Mucosa of descending colon (tissue), 3 donors: ENCODE results near the gene KLK11. TPM values are rescaled to one million over a fixed set of nuclear protein-coding genes. Genes with fewer than 3 reads are reported as not detected.

Source experiments
- ATAC-seq: fragments of 200-7000 bp; cut with Tn5 transposase; one replicate; pipeline ENCODE4 v1.9.1; 2020; ENCODE audit warnings: mild to moderate bottlenecking, moderate library complexity
- DNase-seq, 3 donors: peaks; one replicate each; pipeline ENCODE4 v3.0.0-alpha.2; 2020
- H3K36me3 ChIP-seq: fragments of 200-600 bp; one replicate; pipeline ENCODE4 v1.8.0; 2021; ENCODE audit warnings: low read depth, mild to moderate bottlenecking
- H3K4me1 ChIP-seq: fragments of 200-600 bp; one replicate; pipeline ENCODE4 v1.8.0; 2021; ENCODE audit warnings: low read depth, mild to moderate bottlenecking
- H3K4me3 ChIP-seq: fragments of 200-600 bp; one replicate; pipeline ENCODE4 v1.8.0; 2021; ENCODE audit warnings: mild to moderate bottlenecking
- H3K9me3 ChIP-seq: fragments of 200-600 bp; one replicate; pipeline ENCODE4 v1.8.0; 2021; ENCODE audit warnings: mild to moderate bottlenecking
- intact Hi-C, 2 donors: fragments of 100-400 bp; cut with DNase I in 1 of 2; cut with micrococcal nuclease in 1 of 2; formaldehyde crosslinking; loops; one replicate each; pipeline versions ENCODE4 v1.11.0 to v1.11.1; 2022; cut with DNase I, micrococcal nuclease
- total RNA-seq, 3 donors: library from RNA; stranded (reverse); fragmentation: NEBNext Ultra II Directional in 2 of 3; extraction: Animal tissue kit (Norgen Biotek cat#: 25700) in 2 of 3; gene quantifications; one replicate each; pipeline versions ENCODE4 v1.2.1 to v1.2.4, GENCODE V29; 2021 to 2023
- TF ChIP-seq, protein P1 (sequence below): fragments of 200-600 bp; IDR thresholded peaks from one replicate; pipeline ENCODE4 v1.8.0; 2022; ENCODE audit warnings: antibody characterized with exemption, mild to moderate bottlenecking
- donor health status: DM: no; HTN: no; CAD: no; lungs with moderate emphysema.
- donor health status: DM: no; HTN: no; CAD: no.
- donor health status: DM: no; HTN: yes; CAD: no.

The KLK11 gene
- total RNA-seq, 3 donors from 2014 or later: 0.38 to 1.0 (median 0.72) TPM

DNA sequence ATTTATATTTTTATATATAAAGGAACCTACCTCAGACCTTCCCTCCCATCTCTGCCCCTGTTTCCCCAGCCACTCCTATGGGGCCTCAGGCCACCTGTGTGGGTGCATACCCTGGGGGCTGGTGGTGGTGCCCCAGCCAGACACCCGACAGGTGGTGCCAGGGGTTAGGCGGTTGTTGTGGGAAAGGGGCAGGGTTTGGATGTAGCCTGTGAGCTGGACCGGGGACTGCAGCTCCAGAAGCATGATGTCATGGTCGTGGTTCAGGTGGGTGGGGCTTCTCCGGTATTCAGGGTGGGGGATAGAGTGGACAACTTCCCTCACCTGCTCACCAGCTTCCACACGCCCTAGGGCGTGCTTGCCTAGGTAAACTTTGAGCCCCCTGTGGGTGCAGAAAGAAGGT, 33.3 kb upstream of the KLK11 start:
- intact Hi-C loops: no loop called here
- H3K9me3 ChIP-seq: no peaks in the 10 kb centered on the region
- DNase-seq (no peak), ATAC-seq (no peak)
- H3K36me3 ChIP-seq: no peaks in the 10 kb centered on the region
- H3K4me1 ChIP-seq: no peaks in the 10 kb centered on the region
- no peak overlapping the region for H3K4me3 ChIP-seq
- TF ChIP-seq, protein P1, sequence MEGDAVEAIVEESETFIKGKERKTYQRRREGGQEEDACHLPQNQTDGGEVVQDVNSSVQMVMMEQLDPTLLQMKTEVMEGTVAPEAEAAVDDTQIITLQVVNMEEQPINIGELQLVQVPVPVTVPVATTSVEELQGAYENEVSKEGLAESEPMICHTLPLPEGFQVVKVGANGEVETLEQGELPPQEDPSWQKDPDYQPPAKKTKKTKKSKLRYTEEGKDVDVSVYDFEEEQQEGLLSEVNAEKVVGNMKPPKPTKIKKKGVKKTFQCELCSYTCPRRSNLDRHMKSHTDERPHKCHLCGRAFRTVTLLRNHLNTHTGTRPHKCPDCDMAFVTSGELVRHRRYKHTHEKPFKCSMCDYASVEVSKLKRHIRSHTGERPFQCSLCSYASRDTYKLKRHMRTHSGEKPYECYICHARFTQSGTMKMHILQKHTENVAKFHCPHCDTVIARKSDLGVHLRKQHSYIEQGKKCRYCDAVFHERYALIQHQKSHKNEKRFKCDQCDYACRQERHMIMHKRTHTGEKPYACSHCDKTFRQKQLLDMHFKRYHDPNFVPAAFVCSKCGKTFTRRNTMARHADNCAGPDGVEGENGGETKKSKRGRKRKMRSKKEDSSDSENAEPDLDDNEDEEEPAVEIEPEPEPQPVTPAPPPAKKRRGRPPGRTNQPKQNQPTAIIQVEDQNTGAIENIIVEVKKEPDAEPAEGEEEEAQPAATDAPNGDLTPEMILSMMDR: no peak

DNA sequence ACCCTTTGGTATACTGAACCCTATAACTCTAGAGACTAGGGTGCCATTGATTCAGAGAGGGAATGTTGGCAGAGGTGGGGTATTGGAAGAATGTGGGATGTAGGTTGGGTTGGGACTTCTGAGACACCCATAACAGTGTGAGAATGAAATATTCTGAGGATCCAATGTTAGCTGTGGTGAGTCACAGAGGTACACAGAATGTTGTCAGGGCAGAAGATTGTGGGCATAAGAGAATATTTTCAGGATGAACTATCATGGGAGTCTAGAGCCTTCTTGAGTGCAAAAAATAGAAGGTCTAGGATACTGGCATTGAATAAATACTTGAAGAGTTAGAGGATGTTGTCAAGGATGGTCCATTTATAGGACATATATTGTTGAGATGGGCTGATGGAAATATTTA, 29.4 kb upstream of the KLK11 start:
- ATAC-seq (no peak), DNase-seq (no peak)
- Histone ChIP-seq H3K9me3 (no peaks in the 10 kb centered on the region), H3K36me3 (no peaks in the 10 kb centered on the region), H3K4me1 (no peaks in the 10 kb centered on the region), H3K4me3 (no peak overlapping the region)
- intact Hi-C loops: no loop called here
- TF ChIP-seq, protein P1: no peak

DNA sequence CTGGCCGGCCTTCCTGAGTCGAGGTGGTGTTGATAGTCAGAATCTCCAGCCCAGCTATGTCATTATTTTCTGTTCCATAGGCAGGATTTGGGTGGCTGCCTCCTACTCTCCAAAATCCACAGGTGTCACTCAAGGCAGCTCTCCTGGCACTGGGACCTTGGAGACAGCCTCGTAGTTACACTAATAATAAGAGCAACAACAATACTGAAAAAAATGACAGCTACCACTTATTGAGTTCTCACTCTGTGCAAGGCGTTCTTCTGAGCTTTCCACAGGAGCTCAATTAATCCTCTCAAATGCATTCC, 20.6 kb upstream of the KLK11 start:
- intact Hi-C loops: no loop called here
- no peaks in the 10 kb centered on the region for H3K4me1 ChIP-seq
- no peaks in the 10 kb centered on the region for H3K36me3 ChIP-seq
- TF ChIP-seq, protein P1: no peak
- DNase-seq: no peak
- ATAC-seq: no peak
- H3K9me3 ChIP-seq: no peaks in the 10 kb centered on the region
- no peak overlapping the region for H3K4me3 ChIP-seq

DNA sequence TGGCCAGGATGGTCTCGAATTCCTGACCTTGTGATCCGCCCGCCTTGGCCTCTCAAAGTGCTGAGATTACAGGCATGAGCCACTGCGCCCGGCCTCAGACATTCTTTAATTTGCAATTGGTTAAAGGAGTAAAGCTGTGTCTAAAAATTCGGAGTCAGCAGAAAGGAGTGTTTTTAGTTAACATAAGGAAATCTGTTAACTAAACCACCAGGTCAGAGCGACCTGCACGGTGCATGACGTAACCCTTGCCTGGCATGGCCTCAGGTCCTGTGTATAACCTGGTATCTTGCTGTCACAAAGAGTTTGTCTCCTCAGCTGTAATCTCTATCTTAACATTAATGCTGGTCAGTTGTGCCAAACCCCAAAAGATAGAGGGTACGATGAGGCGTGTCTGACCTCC, 17.9 kb upstream of the KLK11 start:
- Histone ChIP-seq H3K4me3 (no peak overlapping the region), H3K36me3 (no peaks in the 10 kb centered on the region), H3K9me3 (no peaks in the 10 kb centered on the region), H3K4me1 (no peaks in the 10 kb centered on the region)
- DNase-seq (no peak), ATAC-seq (no peak)
- intact Hi-C loops: no loop called here
- TF ChIP-seq, protein P1: no peak

DNA sequence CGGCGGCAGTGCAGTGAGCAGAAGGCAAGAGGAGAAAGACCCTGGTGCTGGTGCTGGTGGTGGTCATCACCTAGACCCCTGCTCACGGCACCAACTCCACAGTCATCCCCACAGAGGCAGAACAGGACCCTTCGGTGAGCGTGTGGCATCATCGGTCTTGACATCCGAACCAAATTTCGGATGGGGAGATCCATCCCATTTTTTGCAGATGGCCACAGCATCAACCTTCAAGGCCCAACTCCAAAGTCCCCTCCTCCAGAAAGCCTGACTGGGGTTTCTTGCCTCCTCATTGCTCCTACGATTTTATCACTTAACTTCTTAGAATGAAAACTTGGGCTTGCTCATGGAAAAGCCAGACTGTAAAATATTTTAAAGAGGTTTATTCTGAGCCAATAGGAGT, 17.1 kb upstream of the KLK11 start:
- Histone ChIP-seq H3K4me1 (no peaks in the 10 kb centered on the region), H3K4me3 (no peak overlapping the region), H3K36me3 (no peaks in the 10 kb centered on the region), H3K9me3 (no peaks in the 10 kb centered on the region)
- intact Hi-C loops: no loop called here
- TF ChIP-seq, protein P1: no peak
- ATAC-seq: no peak
- no peak for DNase-seq

DNA sequence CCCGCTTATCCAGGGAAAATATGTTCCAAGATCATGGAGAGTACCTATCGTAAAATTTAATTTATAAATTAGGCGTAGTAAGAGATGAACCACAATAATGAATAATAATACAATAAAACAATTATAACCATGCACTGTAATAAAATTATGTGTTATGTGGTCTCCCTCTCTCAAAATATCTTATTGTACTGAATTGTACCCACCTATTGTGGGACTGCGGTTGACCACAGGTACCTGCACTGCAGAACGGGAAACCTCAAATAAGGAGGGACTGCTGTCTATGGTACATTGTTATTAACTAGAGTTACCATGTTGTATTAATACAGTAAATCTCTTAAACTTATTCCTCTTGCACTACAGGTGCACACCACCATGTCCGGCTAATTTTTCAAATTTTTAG, 13.7 kb upstream of the KLK11 start:
- H3K4me1 ChIP-seq: no peaks in the 10 kb centered on the region
- TF ChIP-seq, protein P1: no peak
- H3K9me3 ChIP-seq: no peaks in the 10 kb centered on the region
- no peak for ATAC-seq
- no peaks in the 10 kb centered on the region for H3K36me3 ChIP-seq
- intact Hi-C loops: no loop called here
- no peak overlapping the region for H3K4me3 ChIP-seq
- DNase-seq: no peak
